ENCODE results near the gene LTN1. TPM values are rescaled to one million over a fixed set of nuclear protein-coding genes. Genes with fewer than 3 reads are reported as not detected.

Gene LTN1
- total and polyA plus RNA-seq, 4 donors: 4.5 to 46.9 (median 12.0) TPM

GRCh38 chr21:28974531-28975227 is 18.0 kb downstream of the LTN1 start:
- no peak for ATAC-seq (ENCODE audit: insufficient read depth, low FRiP score)
- H3K36me3 ChIP-seq (ENCODE audit: control insufficient read depth in 4 of 4, insufficient read depth in 4 of 4, low read length in 4 of 4): peaks cover 14 to 24% (median 14%) of the 10 kb centered on the region in 4 donors

GRCh38 chr21:28972398-28972797 is 20.3 kb downstream of the LTN1 start:
- H3K27ac ChIP-seq (ENCODE audit: low read depth in 1 of 2, low read length in 1 of 2): no peak overlapping the region
- peaks cover 0 to 9% (median 0%) of the 10 kb centered on the region in 5 donors for H3K4me1 ChIP-seq (ENCODE audit: control insufficient read depth in 5 of 5, insufficient read depth in 5 of 5, low read length in 5 of 5)
- H3K27me3 ChIP-seq (ENCODE audit: control insufficient read depth in 3 of 3, insufficient read depth in 3 of 3, low read length in 2 of 3): no peaks in the 10 kb centered on the region
- ATAC-seq (ENCODE audit: insufficient read depth, low FRiP score): no peak
- DNase-seq: no peak
- H3K9ac ChIP-seq (ENCODE audit: insufficient read depth in 1 of 2, low read length in 2 of 2): no peak overlapping the region
- peaks cover 13 to 27% (median 18%) of the 10 kb centered on the region in 4 donors for H3K36me3 ChIP-seq (ENCODE audit: control insufficient read depth in 4 of 4, insufficient read depth in 4 of 4, low read length in 4 of 4)
- 87 to 95% methylated on average over 6 of the region's 6 CpGs for WGBS, 2 donors
- no peak overlapping the region for H3K4me3 ChIP-seq
- no peaks in the 10 kb centered on the region for H3K9me3 ChIP-seq (ENCODE audit: control insufficient read depth in 4 of 4, insufficient read depth in 3 of 4, low read length in 3 of 4)
- no peak for TF ChIP-seq CTCF (IDR thresholded peaks at IDR 0.05; ENCODE audit: control extremely low read depth, extremely low read depth)

More at GRCh38 chr21:28974531-28975227, 18.0 kb downstream of the LTN1 start:
- Histone ChIP-seq H3K27ac (ENCODE audit: low read depth in 1 of 2, low read length in 1 of 2) (no peak overlapping the region), H3K9me3 (ENCODE audit: control insufficient read depth in 4 of 4, insufficient read depth in 3 of 4, low read length in 3 of 4) (no peaks in the 10 kb centered on the region), H3K4me1 (ENCODE audit: control insufficient read depth in 5 of 5, insufficient read depth in 5 of 5, low read length in 5 of 5) (peaks cover 0 to 9% (median 0%) of the 10 kb centered on the region in 5 donors), H3K27me3 (ENCODE audit: control insufficient read depth in 3 of 3, insufficient read depth in 3 of 3, low read length in 2 of 3) (no peaks in the 10 kb centered on the region), H3K9ac (ENCODE audit: insufficient read depth in 1 of 2, low read length in 2 of 2) (no peak overlapping the region), H3K4me3 (no peak overlapping the region)
- no peak for DNase-seq
- TF ChIP-seq CTCF (IDR thresholded peaks at IDR 0.05; ENCODE audit: control extremely low read depth, extremely low read depth): no peak
- WGBS, 2 donors: 94 to 96% methylated on average over 6 of the region's 6 CpGs

- Histone ChIP-seq H3K27ac (ENCODE audit: low read depth in 1 of 2, low read length in 1 of 2) (no peak overlapping the region), H3K9ac (ENCODE audit: insufficient read depth in 1 of 2, low read length in 2 of 2) (no peak overlapping the region), H3K36me3 (ENCODE audit: control insufficient read depth in 4 of 4, insufficient read depth in 4 of 4, low read length in 4 of 4) (peaks cover 16 to 30% (median 25%) of the 10 kb centered on the region in 4 donors), H3K27me3 (ENCODE audit: control insufficient read depth in 3 of 3, insufficient read depth in 3 of 3, low read length in 2 of 3) (no peaks in the 10 kb centered on the region), H3K9me3 (ENCODE audit: control insufficient read depth in 4 of 4, insufficient read depth in 3 of 4, low read length in 3 of 4) (no peaks in the 10 kb centered on the region), H3K4me3 (no peak overlapping the region), H3K4me1 (ENCODE audit: control insufficient read depth in 5 of 5, insufficient read depth in 5 of 5, low read length in 5 of 5) (peaks cover 0 to 9% (median 0%) of the 10 kb centered on the region in 5 donors)
- DNase-seq: no peak
- TF ChIP-seq CTCF (IDR thresholded peaks at IDR 0.05; ENCODE audit: control extremely low read depth, extremely low read depth): no peak
- ATAC-seq (ENCODE audit: insufficient read depth, low FRiP score): no peak
- 96 to 98% methylated on average over 2 of the region's 2 CpGs for WGBS, 2 donors
These were observed 21.5 kb downstream of the LTN1 start for GRCh38 chr21:28971171-28971570.

Data from lung (tissue), 12 donors.